ENCODE data around the gene MANSC1.

MANSC1 gene

DNA sequence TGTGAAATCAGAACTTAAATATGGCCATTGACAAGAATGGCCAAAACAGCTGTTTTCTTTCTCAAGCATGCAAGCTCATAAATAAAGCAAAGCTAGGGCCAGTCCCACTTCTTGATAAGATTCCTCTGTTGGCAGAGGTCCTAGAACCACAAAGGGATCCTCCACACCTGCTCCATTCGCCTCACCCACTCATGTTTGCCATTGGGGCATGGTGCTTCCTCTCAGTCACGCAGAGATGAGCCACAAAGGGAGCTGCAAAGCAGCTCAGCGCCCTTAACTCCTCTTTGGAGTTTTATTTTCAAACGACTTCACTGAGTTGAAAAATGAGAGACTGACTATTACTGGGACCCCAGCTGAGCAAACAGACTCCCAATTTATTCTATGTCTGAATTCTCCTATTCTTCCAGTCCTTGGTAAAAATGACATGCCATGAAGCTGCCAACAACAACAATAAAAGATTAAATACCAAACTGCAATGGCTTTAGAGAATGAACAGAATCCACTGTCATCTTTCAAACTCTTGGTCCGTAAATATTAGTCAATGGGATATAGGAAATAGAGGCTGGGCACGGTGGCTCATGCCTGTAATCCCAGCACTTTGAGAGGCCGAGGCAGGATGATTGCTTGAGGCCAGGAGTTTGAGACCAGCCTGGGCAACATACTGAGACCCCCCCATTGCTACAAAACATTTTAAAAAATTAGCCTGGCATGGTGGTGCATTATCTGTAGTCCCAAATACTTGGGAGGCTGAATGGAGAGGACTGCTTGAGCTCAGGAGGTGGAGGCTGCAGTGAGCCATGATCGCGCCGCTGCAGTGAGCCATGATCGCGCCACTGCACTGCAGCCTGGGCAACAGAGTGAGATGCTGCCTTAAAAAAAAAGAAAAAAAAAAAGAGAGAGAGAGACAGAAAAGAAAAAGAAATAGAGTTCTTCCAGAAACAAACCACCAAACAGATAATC, 16.4 kb downstream of the MANSC1 start (continued):
- TF ChIP-seq, protein P1, sequence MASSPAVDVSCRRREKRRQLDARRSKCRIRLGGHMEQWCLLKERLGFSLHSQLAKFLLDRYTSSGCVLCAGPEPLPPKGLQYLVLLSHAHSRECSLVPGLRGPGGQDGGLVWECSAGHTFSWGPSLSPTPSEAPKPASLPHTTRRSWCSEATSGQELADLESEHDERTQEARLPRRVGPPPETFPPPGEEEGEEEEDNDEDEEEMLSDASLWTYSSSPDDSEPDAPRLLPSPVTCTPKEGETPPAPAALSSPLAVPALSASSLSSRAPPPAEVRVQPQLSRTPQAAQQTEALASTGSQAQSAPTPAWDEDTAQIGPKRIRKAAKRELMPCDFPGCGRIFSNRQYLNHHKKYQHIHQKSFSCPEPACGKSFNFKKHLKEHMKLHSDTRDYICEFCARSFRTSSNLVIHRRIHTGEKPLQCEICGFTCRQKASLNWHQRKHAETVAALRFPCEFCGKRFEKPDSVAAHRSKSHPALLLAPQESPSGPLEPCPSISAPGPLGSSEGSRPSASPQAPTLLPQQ (tag by site-specific recombination; IDR thresholded peaks at IDR 0.05) = no peak
- no peak for TF ChIP-seq ZNF624 (tag by site-specific recombination; IDR thresholded peaks at IDR 0.05)
- TF ChIP-seq OSR2 (tag by site-specific recombination; IDR thresholded peaks at IDR 0.05) = peak; percentile 21; the same call in 1 of the 2 replicates
- TF ChIP-seq, protein P2, sequence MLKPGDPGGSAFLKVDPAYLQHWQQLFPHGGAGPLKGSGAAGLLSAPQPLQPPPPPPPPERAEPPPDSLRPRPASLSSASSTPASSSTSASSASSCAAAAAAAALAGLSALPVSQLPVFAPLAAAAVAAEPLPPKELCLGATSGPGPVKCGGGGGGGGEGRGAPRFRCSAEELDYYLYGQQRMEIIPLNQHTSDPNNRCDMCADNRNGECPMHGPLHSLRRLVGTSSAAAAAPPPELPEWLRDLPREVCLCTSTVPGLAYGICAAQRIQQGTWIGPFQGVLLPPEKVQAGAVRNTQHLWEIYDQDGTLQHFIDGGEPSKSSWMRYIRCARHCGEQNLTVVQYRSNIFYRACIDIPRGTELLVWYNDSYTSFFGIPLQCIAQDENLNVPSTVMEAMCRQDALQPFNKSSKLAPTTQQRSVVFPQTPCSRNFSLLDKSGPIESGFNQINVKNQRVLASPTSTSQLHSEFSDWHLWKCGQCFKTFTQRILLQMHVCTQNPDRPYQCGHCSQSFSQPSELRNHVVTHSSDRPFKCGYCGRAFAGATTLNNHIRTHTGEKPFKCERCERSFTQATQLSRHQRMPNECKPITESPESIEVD (tag by site-specific recombination; IDR thresholded peaks at IDR 0.05) = peak; percentile 63
- TF ChIP-seq, protein P3, sequence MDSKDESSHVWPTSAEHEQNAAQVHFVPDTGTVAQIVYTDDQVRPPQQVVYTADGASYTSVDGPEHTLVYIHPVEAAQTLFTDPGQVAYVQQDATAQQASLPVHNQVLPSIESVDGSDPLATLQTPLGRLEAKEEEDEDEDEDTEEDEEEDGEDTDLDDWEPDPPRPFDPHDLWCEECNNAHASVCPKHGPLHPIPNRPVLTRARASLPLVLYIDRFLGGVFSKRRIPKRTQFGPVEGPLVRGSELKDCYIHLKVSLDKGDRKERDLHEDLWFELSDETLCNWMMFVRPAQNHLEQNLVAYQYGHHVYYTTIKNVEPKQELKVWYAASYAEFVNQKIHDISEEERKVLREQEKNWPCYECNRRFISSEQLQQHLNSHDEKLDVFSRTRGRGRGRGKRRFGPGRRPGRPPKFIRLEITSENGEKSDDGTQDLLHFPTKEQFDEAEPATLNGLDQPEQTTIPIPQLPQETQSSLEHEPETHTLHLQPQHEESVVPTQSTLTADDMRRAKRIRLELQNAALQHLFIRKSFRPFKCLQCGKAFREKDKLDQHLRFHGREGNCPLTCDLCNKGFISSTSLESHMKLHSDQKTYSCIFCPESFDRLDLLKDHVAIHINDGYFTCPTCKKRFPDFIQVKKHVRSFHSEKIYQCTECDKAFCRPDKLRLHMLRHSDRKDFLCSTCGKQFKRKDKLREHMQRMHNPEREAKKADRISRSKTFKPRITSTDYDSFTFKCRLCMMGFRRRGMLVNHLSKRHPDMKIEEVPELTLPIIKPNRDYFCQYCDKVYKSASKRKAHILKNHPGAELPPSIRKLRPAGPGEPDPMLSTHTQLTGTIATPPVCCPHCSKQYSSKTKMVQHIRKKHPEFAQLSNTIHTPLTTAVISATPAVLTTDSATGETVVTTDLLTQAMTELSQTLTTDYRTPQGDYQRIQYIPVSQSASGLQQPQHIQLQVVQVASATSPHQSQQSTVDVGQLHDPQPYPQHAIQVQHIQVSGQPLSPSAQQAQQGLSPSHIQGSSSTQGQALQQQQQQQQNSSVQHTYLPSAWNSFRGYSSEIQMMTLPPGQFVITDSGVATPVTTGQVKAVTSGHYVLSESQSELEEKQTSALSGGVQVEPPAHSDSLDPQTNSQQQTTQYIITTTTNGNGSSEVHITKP (tag by site-specific recombination; IDR thresholded peaks at IDR 0.05) = peak; percentile 72
- TF ChIP-seq ZNF843 (tag by site-specific recombination; IDR thresholded peaks at IDR 0.05) = peak; percentile 57; the same call in 1 of the 2 replicates
- peak; percentile 62; the same call in 1 of the 2 replicates for TF ChIP-seq ZFHX2 (tag by site-specific recombination; conservative IDR thresholded peaks at IDR 0.05)
- TF ChIP-seq WT1 (tag by site-specific recombination; IDR thresholded peaks at IDR 0.05) = peak; percentile 66; the same call in 1 of the 2 replicates
- no peak for TF ChIP-seq ZNF664 (tag by site-specific recombination; IDR thresholded peaks at IDR 0.05)
- TF ChIP-seq ZNF169 (tag by site-specific recombination; IDR thresholded peaks at IDR 0.05) = no peak
- TF ChIP-seq FEZF1 (tag by site-specific recombination; IDR thresholded peaks at IDR 0.05) = peak; percentile 78
- TF ChIP-seq SCRT1 (tag by site-specific recombination; IDR thresholded peaks at IDR 0.05; ENCODE audit: borderline replicate concordance) = no peak

DNA sequence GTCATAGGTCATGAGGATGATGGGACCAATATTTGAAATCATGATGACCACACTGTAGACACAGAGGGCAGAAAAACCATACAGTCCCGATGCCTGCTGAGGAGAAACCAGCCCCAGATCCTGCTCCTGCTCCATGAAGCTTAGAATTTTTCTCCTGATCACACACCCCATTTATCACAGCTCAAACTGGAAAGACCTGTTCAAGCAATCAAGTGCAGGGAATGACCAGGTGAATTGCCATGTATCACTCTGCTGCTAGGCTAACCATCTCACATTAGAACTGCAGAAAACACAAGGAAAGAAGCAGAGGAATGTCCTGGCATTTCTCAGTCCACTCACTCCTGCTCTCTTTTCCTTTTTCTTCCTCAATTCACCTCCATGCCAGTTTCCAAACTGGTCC, 18.1 kb downstream of the MANSC1 start:
- Histone ChIP-seq H3K36me3 (ENCODE audit: control insufficient read depth in 2 of 2, insufficient read depth in 1 of 2, low read length in 2 of 2) (no peaks in the 10 kb centered on the region; a peak in 1 of 3 replicates), H3K27ac (ENCODE audit: extremely low read depth, low read depth, low read length) (no peak overlapping the region), H3K4me1 (ENCODE audit: control insufficient read depth, insufficient read depth, low read length) (peaks cover 12% of the 10 kb centered on the region), H3K4me3 (ENCODE audit: low read depth, low read length) (no peak overlapping the region), H3K9me3 (ENCODE audit: control insufficient read depth, insufficient read depth, low read depth, low read length) (no peaks in the 10 kb centered on the region)
- POLR2A ChIA-PET = no interaction called here
- TF ChIP-seq, protein P4, sequence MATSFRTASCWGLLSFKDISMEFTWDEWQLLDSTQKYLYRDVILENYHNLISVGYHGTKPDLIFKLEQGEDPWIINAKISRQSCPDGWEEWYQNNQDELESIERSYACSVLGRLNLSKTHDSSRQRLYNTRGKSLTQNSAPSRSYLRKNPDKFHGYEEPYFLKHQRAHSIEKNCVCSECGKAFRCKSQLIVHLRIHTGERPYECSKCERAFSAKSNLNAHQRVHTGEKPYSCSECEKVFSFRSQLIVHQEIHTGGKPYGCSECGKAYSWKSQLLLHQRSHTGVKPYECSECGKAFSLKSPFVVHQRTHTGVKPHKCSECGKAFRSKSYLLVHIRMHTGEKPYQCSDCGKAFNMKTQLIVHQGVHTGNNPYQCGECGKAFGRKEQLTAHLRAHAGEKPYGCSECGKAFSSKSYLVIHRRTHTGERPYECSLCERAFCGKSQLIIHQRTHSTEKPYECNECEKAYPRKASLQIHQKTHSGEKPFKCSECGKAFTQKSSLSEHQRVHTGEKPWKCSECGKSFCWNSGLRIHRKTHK (tag by site-specific recombination; IDR thresholded peaks at IDR 0.05) = no peak
- no peak for TF ChIP-seq ZBTB48 (tag by site-specific recombination; IDR thresholded peaks at IDR 0.05)
- CTCF ChIA-PET = interaction anchor here (1.1 to 3.4 kb wide), 3 partner anchors 13 to 299 kb away, joined by 3 to 13 read pairs (median 4); partner anchors contain the start of gene LRP6

Measured in HEK293 (cell line).